Bronchial epithelial cell (primary cell): Measurements from ENCODE around the gene ZNF497. TPM values are rescaled to one million over a fixed set of nuclear protein-coding genes. Genes with fewer than 3 reads are reported as not detected.
"Not testable (repeated sequence)": the region's sequence is repeated elsewhere in the genome, so short reads cannot be mapped to it uniquely, and the experiment has no call there.

Source experiments
- DNase-seq: peaks from one replicate; pipeline ENCODE4 v3.0.0-alpha.2; 2010; ENCODE audit warnings: low read depth
- FAIRE-seq: peaks from 2 replicates; lab custom pipeline; 2011; peaks lifted over from hg19 to GRCh38; lab: Jason Lieb, UNC
- H3K27me3 ChIP-seq: 2 replicates; pipeline ENCODE4 v1.5.1; 2011; ENCODE audit warnings: low read length; ENCODE audit not compliant: control insufficient read depth, insufficient read depth
- H3K36me3 ChIP-seq: 2 replicates; pipeline ENCODE4 v1.5.1; 2011; ENCODE audit warnings: low read length; ENCODE audit not compliant: control insufficient read depth, insufficient read depth
- H3K4me3 ChIP-seq: 2 replicates; pipeline ENCODE4 v1.5.1; 2011; ENCODE audit warnings: mild to moderate bottlenecking, low read depth, low read length, control low read depth
- total RNA-seq: library from RNA; depleted of rRNA; stranded (reverse); fragments of >200 nt; gene quantifications from 2 replicates; pipeline ENCODE4 v1.2.1, GENCODE V29; 2014
- TF ChIP-seq, protein P1 (sequence below): IDR thresholded peaks from 2 replicates; pipeline ENCODE4 v1.5.1; 2011; ENCODE audit warnings: mild to moderate bottlenecking, moderate library complexity, low read length, control low read depth, inconsistent platforms; ENCODE audit not compliant: insufficient read depth, severe bottlenecking

Gene ZNF497
- total RNA-seq, 1 donor from 2014 or later, result 0.53 TPM

DNA sequence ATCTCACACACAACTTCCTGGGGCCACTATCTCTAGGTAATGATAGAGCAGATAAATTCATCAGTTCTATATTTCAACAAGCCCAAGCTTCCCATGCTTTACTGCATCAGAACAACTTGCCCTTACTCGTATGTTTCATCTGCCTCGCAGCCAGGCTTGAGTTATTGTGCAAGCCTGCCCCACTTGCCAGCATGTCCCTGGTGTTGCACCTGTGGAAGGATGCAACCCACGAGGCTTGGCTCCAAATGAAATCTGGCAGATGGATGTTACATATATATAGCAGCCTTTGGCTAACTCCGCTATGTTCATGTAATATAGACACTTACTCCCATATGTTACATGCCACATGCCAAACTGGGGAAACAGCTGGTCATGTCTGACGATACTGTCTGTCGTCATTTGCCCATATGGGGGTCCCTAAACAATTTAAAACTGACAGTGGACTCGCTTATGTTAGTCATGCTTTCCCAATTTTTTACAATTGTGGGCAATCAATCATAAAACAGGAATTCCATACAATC, 51.1 kb downstream of the ZNF497 start:
- peak; percentile 13 for FAIRE-seq

DNA sequence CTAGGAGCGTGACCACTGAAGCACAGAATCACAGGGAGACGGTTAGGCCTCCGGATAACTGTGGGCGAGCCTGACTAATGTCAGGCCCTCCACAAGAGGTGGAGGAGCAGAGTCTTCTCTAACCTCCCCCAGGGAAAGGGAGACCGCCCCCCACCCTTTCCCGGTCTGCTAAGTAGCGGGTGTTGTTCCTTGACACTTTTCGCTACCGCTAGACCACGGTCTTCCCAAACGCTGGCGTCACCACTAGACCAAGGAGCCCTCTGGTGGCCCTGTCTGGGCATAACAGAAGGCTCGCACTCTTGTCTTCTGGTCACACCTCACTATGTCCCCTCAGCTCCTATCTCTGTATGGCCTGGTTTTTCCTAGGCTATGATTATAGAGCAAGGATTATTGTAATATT, 51.9 kb downstream of the ZNF497 start:
- H3K4me3 ChIP-seq, DNase-seq, FAIRE-seq, H3K27me3 ChIP-seq: not testable (repeated sequence)
- H3K36me3 ChIP-seq, result peaks cover 15% of the 10 kb centered on the region
- TF ChIP-seq, protein P1, sequence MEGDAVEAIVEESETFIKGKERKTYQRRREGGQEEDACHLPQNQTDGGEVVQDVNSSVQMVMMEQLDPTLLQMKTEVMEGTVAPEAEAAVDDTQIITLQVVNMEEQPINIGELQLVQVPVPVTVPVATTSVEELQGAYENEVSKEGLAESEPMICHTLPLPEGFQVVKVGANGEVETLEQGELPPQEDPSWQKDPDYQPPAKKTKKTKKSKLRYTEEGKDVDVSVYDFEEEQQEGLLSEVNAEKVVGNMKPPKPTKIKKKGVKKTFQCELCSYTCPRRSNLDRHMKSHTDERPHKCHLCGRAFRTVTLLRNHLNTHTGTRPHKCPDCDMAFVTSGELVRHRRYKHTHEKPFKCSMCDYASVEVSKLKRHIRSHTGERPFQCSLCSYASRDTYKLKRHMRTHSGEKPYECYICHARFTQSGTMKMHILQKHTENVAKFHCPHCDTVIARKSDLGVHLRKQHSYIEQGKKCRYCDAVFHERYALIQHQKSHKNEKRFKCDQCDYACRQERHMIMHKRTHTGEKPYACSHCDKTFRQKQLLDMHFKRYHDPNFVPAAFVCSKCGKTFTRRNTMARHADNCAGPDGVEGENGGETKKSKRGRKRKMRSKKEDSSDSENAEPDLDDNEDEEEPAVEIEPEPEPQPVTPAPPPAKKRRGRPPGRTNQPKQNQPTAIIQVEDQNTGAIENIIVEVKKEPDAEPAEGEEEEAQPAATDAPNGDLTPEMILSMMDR, result peak; percentile 5

More for the DNA sequence above, 51.1 kb downstream of the ZNF497 start:
- no peak for DNase-seq
- peaks cover 18% of the 10 kb centered on the region for H3K36me3 ChIP-seq
- TF ChIP-seq, protein P1, result no peak
- H3K27me3 ChIP-seq, result no peaks in the 10 kb centered on the region
- no peak overlapping the region for H3K4me3 ChIP-seq

DNA sequence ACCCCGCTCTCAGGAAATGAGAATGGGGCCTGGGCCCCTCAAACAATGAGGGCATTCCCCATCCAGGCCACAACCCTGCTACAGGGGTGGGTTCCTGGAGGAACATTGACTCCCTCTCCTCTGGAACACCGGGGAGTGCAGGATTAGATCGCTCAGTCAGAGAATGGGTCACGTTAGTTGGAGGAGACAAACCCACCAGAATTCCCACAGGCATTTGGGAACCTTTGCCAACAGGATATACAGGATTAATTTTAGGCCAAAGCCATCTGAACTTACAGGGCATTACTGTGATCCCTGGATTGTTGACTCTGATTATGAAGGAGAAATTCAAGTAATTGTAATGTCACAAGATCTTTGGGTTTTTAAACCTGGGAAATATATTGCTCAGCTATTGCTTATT, 54.8 kb downstream of the ZNF497 start:
- Histone ChIP-seq H3K4me3 (no peak overlapping the region), H3K36me3 (peaks cover 7% of the 10 kb centered on the region), H3K27me3 (no peaks in the 10 kb centered on the region)
- TF ChIP-seq, protein P1, result no peak
- DNase-seq, result no peak
- no peak for FAIRE-seq

DNA sequence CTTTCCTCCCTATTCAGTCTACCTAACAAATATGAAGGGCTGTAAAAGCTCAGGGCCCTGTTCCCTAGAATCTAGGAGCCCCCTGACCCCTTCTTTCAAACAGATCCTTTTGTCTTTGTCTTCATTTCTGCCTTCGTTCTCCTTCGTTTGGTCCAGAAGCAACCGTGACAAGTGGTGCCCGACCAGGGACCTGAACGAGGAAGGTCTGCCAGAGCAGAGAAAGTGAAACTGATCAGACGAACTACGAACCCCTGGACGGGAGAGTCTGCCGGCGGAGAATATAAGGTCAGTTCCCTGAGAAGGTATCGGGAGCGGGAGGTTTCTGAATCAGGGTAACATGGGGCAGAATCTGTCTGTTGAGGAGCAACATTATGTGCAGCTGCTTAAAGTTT, 56.6 kb downstream of the ZNF497 start:
- FAIRE-seq (no peak), DNase-seq (no peak)
- TF ChIP-seq, protein P1, result no peak
- Histone ChIP-seq H3K27me3 (no peaks in the 10 kb centered on the region), H3K36me3 (no peaks in the 10 kb centered on the region), H3K4me3 (peak overlapping the region; percentile 97)

DNA sequence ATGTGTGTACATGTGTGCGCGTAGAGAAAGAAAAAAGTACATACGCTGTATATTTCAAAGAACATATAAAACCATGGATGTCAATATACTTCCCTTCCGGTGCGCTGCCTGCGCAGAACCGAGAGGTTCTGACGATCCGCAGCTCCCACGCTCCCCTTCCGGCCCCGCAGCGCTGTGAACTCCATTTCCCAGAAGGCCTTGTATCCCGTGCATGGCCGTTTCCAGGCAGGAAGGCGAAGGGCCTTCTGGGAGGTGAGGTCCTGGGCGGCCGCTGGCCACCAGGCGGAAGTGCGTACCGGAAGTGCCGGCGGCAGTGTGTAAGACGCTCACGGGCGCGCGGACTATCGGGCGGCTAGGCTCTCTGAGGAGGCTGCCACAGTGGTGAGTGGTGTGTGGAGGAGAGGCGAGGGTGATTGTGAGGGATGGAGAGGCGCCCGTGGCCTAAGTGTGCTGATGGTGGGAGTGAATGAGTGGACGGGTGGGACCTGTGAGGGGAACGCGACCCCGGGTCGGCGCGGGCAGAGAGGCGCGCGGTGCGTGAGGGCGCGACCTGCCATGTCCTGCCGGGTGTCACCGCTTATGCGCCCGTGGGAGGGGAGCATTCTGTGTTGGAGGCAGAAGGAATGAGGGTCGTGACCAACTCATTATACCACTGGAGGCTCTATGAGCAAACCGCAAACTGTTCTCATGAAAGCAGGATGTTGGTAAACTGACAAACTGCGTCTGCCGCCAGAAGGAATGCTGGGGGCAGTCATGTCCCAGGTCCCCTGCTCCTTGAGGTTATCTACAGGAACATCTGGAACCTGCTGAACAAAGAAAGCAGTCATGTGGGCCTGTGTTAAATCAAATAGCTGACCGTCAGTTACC, 57.3 kb downstream of the ZNF497 start, which contains the start of gene ERVK3-1:
TSS of gene ERVK3-1 (plus strand) at position 313 of the 867 bp plus-strand sequence. CDS start 6,792 bp downstream, outside the sequence.
- no peak for FAIRE-seq
- peak within 1 kb of the TSS; percentile 97 for H3K4me3 ChIP-seq
- DNase-seq, result peak; percentile 90
- peaks cover 2% of the 10 kb centered on the region for H3K36me3 ChIP-seq
- TF ChIP-seq, protein P1, result no peak
- H3K27me3 ChIP-seq, result no peaks in the 10 kb centered on the region
